Measurements from ENCODE around the gene NRBP1.

DNA sequence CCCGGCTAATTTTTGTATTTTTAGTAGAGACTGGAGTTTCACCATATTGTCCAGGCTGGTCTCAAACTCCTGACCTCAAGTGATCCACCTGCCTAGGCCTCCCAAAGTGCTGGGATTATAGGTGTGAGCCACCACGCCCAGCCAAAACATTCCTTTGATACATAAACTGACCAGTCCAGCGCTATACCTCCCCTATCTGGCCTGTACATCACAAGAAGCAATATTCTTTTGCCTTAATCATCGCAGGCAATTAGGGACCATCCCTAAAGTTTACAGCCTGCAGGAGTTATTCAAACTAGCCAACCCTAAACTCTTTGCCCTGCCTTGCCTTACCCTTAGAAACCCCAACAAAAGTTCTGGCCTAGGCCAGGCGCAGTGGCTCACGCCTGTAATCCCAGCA lies 12.3 kb upstream of the NRBP1 start:
- TF ChIP-seq POLR2A (IDR thresholded peaks at IDR 0.05; ENCODE audit: low read depth, low read length) (no peak), POLR2AphosphoS5 (IDR thresholded peaks at IDR 0.05; ENCODE audit: low read depth, low read length) (no peak)

Measured in GM12892 (cell line).